Effector CD4-positive, alpha-beta T cell (primary cell): ENCODE results near the gene SLC19A1.

Experiments used
- DNase-seq: peaks from one replicate; pipeline ENCODE4 v3.0.0-alpha.2; 2020

SLC19A1 gene

DNA sequence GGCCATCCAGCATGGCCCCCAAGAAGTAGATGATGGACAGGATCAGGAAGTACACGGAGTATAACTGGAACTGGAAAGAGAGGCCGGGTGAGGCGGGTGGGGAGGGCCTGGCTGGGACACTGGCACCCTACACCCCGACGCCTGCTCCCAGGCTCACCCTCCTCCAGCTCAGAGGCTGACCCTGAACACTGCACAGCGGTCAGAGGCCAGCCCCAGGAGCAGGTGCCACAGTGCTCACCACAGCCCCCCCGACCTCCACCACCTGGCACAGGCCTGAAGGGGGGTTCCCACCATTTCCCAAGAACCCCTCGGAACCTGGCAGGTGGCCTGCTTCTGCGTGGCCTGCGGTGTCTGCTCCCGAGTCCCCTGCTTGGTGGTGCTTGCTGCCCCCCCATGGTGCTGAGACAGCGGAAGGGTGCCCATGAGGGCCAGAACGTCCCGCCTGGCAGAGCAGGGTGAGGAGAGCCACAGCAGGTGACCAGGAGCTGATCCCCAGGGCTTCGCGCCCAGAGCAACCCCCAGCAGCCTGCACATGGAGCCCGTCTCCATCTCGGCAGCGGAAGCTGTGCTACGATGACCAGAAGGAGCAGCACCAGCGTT is 26.1 kb downstream of the SLC19A1 start:
- DNase-seq, result no peak

DNA sequence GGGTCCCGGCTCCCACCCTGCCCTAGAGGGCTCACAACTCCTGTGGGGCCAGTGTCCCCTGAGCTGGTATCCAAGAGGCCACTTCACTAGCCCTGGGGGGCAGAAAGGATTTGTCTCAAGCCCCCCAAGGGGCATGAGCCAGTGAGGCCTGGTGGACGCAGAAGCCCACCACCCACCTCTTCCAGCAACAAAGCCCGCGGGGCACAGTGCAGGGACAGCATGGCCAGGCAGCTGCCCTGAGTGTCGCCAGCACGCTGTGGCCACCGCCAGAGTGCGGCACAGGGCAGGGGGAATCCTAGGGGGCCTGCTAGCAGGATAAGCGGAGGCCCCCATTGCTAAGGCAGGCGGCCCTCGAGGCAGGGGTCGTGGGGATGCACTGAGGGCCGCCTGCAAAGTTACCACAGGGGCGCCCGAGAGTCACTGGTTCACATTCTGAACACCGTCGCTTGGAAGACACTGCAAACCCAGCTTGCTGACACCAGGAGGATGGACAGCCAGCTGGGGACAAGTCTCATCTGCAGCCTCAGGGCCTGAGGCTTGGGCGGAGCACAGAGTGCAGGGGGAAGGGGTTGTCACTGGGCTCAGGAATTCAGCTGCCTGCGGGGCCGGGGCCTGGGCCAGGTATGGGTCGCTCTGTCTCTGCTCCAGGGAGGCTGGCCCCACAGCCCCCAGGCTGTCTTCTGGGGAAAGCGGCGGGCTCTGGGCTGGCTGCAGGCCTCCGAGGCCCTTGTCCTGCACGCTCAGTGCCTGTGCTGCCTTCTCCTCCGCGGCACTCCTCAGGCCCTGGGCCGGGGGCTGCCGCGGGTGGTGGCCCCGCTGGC is 26.8 kb downstream of the SLC19A1 start:
- DNase-seq, result no peak

DNA sequence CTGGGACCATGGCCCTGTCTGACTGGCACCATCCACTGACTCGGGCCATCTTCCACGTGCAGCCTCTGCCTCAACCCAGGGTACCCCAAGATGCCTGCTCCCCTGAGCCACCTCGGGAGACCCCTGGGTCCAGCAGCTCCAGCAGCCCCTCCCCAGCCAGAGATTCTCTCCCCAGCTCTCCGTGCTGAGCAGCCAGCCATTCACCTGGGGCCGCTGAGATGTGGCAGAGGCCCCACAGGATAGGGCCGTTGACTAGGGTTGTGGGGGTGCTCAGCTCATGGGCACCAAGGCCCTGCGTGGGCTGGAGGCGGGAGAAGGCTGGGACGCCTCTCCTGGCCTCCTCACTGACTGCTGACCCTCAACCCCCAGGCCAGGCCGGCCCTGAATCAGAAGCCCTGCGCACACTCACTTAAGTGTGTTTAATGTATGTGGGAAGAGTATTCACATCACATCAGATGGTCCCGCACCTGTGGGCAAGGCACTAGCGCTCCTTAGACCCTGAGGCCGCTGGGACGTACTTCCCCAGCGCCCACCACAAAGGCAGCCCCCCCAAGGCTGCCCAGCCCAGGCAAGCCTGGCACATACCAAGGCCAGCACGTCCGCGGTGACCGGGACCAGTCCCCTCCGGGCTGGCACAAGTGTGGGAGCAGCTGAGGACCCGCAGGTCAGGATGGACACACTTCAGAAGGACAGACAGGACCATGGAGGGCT is 27.8 kb downstream of the SLC19A1 start:
- no peak for DNase-seq

DNA sequence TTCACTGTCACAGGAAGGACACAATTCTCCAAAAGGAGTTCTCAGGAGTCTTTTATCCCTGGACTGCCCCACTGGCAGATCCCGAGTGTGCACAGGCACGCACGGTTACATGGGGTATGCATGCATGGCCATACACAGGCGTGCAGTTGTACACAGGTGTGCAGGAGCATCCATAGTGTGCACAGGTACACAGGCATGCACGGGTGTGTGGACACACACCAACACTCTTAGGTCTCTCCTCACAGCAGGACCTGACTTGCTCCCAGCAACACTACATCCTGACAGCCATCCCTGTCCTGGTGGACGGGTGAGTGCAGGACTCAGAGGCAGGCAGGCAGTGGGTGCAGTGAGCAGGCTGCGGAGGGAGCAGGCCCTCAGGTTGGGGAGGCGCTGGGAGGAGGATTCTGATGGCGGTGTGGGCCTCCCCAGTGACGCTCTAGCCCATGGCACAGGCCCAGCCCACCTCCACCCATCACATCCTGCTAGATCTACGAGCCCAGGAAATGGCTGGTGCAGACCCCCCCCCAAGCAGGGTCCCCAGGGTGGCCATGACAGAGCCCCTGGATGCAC is 28.4 kb downstream of the SLC19A1 start:
- DNase-seq, result no peak

DNA sequence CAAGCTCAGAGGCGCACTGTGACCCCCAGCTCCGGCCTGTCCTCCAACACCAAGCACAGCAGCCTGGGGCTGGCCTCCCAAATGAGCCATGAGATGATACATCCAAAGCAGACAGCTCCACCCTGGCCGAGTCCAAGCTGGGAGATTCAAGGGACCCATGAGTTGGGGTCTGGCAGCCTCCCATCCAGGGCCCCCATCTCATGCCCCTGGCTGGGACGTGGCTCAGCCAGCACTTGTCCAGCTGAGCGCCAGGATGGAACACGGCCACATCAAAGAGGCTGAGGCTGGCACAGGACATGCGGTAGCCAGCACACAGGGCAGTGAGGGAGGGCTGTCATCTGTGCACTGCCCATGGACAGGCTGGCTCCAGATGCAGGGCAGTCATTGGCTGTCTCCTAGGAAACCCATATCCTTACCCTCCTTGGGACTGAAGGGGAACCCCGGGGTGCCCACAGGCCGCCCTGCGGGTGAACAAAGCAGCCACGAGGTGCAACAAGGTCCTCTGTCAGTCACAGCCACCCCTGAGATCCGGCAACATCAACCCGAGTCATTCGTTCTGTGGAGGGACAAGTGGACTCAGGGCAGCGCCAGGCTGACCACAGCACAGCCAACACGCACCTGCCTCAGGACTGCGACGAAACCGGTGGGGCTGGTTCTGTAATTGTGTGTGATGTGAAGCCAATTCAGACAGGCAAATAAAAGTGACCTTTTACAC is 29.1 kb downstream of the SLC19A1 start:
- no peak for DNase-seq

DNA sequence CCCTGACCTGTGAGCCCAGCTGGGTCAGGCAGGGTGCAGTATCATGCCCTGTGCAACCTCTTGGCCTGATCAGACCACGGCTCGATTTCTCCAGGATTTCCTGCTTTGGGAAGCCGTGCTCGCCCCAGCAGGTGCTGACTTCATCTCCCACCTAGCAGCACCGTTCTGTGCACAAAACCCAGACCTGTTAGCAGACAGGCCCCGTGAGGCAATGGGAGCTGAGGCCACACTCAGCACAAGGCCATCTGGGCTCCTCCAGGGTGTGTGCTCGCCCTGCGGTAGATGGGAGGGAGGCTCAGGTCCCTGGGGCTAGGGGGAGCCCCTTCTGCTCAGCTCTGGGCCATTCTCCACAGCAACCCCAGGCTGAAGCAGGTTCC is 29.6 kb downstream of the SLC19A1 start:
- DNase-seq, result no peak

DNA sequence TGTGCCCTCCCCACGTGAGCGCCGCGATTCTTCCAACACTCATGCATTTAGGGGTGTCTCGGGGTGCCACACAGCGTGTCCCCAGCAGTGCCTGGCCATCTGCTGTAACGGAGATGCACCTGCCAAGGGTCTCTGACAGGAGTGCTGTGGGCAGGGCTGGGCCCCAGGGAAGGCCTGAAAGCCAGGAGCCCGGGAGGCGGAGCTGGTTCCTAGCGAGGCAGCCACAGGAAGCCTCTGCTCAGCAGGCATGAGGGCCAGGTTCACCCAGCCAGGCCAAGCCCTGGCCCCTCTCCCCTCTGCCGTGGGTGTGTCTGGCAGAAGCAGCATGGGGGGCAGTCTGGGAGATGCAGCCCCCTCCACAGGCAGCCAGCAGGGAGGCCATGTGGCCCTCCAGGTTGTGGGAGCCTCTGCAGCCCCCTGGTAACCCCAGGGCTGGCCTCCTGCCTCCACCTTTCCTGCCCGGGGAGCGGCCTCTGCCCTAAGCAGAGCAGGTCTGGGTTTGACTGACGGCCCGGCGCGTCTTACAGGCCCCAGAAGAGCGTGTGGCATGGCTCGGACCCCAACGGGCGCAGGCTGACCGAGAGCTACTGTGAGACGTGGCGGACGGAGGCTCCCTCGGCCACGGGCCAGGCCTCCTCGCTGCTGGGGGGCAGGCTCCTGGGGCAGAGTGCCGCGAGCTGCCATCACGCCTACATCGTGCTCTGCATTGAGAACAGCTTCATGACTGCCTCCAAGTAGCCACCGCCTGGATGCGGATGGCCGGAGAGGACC is 30.4 kb downstream of the SLC19A1 start:
- no peak for DNase-seq

DNA sequence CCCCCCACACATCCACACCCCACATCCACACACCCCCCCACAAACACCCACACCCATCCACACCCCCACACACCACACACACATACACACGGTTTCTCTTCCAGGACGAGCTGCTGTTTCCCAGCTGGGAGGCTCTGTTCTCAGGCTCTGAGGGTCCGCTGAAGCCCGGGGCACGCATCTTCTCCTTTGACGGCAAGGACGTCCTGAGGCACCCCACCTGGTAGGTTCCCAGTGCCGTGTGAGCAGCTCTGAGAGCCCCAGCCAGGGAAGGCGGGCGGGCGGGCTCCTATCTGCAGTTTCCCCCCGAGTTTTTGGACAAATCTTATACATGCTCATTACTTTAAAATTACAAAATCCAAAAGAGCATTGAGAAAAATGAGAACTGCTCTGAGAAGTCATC is 31.2 kb downstream of the SLC19A1 start:
- no peak for DNase-seq

DNA sequence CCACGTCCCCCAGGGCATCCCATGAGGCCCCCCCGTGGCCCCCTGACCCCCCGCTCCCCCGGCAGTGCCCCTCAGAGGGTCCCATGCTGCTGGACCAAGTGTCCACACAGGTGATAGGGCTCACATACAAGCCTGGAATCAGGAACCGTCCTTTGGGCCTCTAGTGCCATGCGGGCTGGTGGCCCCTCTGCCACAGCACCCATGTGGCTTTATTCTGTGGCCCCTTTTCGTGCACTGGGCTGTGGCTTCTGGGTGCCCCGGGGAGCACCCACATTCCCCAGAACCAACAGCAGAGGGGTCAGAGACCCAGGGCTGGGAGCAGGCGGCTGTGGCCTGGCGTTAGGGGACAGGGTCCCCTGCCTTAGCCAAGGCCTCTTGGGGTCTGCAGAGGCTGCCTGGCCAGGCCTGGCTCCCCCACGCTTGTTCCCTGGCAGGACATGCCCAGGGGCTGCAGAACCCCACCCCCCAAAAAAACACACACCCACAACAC is 31.7 kb downstream of the SLC19A1 start:
- no peak for DNase-seq

DNA sequence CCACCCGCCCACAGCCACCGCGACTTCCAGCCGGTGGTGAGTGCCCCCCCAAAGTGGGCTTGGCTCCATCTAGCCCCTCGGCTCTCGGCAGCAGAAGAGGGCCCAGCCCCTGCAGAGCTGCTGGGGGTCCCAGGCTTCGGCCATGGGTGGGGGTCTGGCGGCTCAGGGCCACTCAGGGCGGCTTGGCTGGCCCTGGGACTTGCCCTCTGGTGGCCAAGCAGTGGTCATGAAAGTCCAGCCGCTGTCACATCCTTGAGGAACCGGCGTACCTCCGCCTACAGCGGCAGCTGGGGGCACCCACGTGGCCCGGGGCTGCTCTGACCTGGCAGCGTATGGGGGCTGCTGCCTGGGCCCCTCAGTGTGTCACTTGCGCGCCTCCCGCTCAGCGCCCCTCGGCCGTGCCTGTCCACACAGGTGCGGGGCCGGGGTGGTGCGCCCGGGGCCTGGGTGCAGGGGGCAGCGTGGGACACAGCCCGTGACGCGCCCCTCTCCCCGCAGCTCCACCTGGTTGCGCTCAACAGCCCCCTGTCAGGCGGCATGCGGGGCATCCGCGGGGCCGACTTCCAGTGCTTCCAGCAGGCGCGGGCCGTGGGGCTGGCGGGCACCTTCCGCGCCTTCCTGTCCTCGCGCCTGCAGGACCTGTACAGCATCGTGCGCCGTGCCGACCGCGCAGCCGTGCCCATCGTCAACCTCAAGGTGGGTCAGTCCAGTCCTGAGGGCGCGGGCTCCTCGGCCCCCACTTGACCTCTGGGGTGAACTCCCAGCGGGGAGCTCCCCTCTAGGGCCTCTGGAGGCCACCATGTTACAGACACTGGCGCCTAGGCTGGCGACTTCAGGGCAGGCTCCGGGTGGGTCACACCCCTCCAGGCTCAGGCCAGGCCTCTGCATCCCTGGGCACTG is 32.4 kb downstream of the SLC19A1 start:
- no peak for DNase-seq

DNA sequence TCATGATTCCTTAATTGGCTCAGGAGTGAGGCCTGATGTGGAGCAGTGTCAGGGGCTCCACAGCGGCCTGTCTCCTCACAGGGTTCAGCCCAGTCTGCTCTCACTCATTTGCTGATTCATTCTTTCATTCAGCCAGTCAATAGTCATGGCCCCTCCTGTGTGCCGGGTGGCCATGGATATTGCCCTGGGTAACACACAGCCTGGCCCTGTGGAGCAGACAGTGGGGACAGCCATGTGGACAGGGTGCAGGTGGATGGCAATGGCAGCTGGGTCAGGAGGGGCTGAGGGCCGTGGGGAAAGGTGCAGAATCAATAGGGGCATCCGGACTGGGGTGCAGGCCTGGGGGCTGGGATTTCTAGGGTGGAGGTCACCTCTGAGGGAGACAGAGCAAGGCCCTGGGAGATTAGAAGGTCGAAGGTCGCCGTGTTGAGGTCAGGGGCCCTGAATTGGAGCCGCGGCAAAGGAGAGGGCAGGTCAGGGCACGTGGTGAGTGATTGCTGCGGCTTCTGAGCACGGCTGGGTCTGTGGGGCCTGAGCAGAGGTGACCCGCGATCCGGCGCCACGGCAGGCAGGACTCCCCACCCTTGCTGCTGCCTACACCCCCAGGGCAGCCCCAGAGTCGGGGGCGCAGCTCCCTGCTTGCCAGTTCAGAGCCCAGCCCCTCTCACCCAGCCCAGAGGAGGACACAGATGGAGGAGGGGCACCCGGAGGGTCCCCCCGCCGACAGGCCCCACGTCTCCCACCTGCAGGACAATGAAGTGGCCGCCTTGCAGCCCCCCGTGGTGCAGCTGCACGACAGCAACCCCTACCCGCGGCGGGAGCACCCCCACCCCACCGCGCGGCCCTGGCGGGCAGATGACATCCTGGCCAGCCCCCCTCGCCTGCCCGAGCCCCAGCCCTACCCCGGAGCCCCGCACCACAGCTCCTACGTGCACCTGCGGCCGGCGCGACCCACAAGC is 33.4 kb downstream of the SLC19A1 start:
- no peak for DNase-seq

DNA sequence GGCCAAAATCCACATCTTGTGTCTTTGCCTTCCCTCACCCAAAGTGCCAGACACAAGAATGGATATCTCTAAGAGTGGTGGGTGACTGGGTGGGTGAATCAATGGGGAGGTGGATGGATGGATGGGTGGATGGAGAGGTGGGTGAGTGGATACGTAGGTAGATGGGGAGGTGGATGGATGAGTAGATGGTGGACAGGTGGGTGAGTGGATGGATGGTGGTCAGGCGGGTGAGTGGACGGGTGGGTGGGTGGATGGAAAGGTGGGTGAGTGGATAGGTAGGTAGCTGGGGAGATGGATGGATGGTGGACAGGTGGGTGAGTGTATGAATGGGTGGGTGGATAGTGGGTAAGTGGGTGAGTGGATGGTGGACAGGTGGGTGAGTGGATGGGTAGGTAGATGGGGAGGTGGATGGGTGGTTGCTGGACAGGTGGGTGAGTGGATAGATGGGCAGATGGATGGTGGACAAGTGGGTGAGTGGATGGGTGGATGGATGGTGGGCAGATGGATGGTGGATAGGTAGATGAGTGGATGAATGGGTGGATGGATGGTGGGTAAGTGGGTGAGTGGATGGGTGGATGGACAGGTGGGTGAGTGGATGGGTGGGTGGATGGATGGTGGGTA is 34.2 kb downstream of the SLC19A1 start:
- no peak for DNase-seq

DNA sequence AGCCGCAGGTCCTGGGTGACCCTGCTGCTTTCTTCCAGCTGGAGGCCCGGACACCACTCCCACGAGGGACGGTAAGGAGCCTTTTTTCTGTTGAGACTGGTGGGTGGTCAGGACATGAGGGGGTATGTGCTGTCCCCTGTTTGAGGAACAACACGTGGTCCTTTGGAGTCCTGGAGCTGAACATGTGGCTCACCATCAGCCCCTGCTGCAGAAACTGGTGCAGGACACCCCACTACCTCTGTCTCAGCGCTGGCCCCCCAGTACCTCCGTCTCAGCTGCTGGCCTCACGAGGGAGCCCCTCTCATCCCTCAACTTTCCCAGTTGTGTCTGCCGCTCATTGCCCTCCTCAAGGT is 34.7 kb downstream of the SLC19A1 start:
- DNase-seq, result no peak

DNA sequence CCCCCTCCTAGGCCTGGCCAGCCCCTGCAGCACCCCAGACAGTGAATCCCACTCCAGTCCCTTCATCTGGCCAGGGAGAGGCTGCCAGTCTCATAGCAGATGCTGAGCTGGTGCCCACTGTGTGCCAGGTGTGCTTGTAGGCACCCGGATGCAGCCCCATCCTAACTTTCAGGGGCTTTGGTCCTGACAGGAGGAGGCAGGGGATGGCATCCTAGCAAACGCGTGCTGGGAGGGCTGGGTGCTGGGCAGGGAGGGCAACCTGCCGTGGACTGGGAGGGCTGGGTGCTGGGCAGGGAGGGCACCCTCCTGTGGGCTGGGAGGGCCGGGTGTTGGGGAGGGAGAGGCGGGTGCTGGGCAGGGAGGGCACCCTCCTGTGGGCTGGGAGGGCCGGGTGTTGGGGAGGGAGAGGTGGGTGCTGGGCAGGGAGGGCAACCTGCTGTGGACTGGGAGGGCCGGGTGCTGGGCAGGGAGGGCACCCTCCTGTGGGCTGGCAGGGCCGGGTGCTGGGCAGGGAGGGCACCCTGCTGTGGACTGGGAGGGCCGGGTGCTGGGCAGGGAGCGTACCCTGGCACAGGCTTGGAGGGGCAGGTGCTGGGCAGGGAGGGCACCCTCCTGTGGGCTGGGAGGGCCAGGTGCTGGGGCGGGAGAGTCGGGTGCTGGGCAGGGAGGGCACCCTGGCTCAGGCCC is 35.3 kb downstream of the SLC19A1 start:
- no peak for DNase-seq

DNA sequence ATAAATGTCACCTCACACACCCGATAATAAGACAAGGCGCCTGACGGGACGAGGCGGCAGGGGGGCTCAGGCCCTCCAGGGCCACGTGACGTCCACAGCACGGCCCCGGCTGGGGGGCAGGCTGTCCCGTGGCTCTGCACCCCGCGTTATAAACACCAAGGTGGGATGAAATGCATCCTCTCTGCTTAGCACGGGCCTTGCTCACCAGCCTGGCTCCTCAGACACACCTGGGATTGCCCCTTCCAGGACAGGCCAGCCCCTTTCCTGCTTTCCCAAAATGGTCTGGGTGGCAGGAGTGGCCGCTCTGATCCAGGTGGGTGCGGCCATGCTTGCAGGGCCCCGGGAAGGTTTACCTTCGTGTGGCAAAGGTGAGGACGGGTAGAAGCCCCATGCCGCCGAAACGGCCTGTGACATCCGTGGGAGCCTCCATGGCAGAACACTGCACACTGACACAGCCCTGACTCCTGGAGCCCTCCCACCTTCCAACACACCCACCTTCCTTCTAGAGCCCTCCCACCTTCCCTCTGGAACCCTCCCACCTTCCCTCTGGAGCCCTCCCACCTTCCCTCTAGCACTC is 35.9 kb downstream of the SLC19A1 start:
- no peak for DNase-seq

DNA sequence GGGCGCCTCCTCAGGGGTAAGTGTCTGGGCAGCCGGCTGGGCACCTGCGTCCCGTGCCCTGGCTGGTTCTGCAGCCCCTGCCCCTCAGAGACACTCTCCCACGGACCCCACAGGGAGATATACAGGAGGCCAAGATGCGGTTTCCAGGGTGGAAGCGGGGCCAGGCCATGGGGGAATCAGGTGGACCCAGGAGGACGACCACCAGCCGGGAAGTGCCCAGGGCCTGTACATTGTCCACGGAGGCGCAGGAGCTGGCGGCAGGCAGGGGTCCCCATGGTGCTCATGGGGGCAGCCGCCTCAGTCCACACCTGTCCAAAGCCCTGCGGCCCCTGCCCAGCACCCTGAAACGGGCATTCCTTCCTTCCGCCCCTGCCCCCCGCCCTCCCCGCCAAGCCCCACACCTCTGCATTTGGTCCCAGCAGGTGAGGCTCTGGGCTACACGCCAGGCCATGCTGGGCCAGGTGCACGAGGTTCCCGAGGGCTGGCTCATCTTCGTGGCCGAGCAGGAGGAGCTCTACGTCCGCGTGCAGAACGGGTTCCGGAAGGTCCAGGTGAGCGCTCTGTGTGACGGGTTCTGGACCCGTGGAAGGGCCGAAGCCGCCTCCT is 36.7 kb downstream of the SLC19A1 start:
- no peak for DNase-seq

DNA sequence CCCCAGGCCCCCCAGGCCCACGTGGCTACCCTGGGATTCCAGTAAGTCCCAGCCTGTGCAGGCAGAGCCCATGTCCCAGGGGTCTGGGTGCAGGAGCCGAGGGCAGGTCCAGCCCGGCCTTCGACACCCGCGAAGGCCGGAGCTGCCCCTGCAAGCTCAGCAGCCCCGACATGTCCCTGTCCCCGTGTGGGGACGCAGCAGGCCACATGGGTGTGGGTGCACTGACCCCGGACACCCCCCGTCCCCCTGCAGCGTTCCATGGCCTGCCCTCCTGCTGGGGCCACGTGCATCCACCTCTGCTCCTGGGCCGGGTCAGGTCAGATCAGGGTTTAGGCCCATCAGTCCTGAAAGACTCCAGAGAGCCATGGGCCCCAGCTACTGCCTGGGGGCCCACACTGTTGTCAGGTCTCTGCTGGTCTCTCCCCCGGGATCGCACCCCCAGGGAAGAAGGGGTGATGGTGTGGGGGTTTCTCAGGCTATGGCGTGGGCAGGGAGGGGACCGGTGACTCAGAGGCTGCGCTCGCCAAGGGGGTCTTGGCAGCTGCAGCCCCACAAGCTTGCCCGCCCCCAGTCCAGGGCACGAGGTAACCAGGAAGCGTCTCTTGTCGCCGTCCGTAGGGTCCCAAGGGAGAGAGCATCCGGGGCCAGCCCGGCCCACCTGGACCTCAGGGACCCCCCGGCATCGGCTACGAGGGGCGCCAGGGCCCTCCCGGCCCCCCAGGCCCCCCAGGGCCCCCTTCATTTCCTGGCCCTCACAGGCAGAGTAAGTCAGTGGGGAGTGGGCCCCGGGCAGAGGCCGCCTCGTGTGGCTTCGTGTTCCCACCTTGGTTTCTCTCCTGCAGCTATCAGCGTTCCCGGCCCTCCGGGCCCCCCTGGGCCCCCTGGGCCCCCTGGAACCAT is 37.5 kb downstream of the SLC19A1 start:
- DNase-seq, result no peak
